ENCODE data around the gene PCDHB1. TPM values are rescaled to one million over a fixed set of nuclear protein-coding genes. Genes with fewer than 3 reads are reported as not detected.

The PCDHB1 gene, protein sequence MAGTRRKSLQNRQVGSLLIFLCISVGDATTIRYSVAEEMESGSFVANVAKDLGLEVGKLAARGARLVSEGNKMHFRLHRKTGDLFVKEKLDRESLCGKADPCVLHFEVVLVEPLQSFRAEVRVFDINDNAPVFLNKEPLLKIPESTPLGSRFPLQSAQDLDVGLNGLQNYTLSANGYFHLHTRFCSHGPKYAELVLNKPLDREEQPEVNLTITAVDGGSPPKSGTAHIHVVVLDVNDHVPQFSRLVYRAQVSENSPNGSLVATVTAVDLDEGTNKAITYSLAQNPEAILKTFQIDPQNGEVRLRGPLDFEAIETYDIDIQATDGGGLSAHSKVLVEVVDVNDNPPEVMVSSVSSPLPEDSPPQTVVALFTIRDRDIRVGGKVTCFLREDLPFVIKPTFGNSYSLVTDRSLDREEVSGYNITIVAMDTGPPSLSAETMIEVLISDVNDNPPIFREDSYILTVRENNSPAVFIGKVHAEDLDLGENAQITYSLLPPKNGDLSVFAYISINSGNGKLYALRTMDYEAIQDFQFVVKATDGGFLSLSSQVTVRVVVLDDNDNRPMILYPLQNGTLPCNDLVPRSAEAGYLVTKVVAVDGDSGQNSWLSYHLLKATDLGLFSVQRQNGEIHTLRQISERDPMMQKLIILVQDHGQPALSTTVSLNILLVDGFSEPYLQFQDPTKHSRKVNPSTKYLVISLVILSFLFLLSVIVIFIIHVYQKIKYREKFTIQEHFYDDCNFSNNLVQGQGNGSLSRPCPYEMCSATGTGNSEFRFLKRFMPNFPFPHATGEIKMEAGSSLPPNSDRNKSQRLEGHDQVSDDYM
- polyA plus RNA-seq (ENCODE audit: low read depth in 6 of 6) = not detected

DNA sequence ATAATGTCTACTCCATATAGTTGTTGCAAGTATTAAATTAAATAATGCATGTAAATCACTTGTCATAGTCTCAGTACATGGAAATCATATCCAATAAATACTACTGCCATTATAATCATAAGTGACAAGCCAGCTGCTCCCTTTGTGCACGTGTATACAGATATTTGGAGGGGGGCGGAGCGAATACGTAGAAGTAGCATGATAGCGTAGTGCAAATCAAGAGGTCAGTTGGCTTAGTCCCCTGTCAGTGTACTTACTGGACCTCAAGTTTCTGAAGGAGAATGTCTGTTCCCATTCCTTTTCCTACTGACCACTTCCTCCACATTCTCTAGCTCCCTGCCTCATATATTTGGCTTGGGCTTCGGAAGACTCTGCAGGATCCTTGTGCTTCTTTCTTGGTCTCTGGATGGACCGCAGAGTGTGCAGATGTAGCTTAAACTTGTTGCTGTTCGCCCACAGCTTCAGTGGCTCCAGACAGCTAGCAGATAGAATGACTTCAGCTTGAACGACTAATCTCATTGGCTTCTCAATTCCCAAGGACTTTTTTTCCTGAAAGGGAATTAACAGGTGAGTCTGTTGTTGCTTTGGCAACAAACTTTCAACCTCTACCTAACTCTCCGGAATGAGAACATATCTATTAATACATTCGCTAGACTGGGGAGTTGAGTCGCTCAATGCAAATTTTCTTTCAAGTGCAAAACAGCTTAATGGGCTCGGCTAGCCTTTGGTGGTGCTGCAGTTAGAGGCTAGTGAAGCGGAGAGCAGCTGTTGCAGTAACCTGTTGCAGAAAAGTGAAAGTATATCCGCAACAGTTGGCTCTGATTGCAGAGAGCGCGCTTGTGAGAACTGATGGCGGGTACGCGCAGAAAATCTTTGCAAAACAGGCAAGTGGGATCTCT, at the start of gene PCDHB1:
TSS of gene PCDHB1 (plus strand) at position 753 of the 899 bp plus-strand sequence. CDS start at position 850, 97 bp downstream.
- Mint-ChIP-seq H3K4me3 (peak within 1 kb of the TSS in 7 of 8 donors; percentile 18 to 83 (median 68)), H3K27ac (no peak within 1 kb of the TSS), H3K36me3 (peaks cover 0 to 4% of the 10 kb centered on the region in 2 donors), H3K27me3 (peaks cover 33 to 46% (median 46%) of the 10 kb centered on the region in 3 donors), H3K4me1 (peaks cover 0 to 11% (median 8%) of the 10 kb centered on the region in 3 donors), H3K9me3 (peaks cover 3 to 35% (median 5%) of the 10 kb centered on the region in 7 donors)
- DNase-seq = no peak
- ATAC-seq (ENCODE audit: low read depth in 2 of 2) = no peak

DNA sequence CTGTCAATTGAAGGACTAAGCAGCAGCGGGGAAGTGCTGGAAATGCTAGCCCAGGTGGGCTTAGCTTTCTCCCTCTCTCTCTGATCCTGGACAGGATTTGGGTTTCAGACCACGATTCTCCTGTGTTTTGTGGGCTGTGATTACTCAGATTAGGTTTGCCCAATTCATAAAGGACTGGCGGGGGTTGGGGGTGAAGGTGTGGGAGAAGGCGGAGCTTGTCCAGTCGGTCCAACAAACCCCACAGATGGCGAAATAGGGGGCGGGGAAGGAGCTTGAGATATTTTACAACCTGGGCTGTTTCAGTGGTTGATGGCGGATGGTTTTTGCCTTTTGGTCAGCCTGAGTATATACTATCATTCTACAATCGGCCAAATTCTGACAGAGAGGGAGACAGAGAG, 49.7 kb upstream of the PCDHB1 start:
- Mint-ChIP-seq H3K27me3 (peaks cover 31 to 42% (median 37%) of the 10 kb centered on the region in 3 donors), H3K36me3 (peaks cover 0 to 8% of the 10 kb centered on the region in 2 donors), H3K9me3 (peaks cover 0 to 4% (median 2%) of the 10 kb centered on the region in 7 donors), H3K27ac (peak overlapping the region in 1 of 6 donors; percentile 87), H3K4me1 (peaks cover 0 to 6% (median 0%) of the 10 kb centered on the region in 3 donors), H3K4me3 (peak overlapping the region in 1 of 8 donors; percentile 0)
- ATAC-seq (ENCODE audit: low read depth in 2 of 2) (no peak), DNase-seq (no peak)

DNA sequence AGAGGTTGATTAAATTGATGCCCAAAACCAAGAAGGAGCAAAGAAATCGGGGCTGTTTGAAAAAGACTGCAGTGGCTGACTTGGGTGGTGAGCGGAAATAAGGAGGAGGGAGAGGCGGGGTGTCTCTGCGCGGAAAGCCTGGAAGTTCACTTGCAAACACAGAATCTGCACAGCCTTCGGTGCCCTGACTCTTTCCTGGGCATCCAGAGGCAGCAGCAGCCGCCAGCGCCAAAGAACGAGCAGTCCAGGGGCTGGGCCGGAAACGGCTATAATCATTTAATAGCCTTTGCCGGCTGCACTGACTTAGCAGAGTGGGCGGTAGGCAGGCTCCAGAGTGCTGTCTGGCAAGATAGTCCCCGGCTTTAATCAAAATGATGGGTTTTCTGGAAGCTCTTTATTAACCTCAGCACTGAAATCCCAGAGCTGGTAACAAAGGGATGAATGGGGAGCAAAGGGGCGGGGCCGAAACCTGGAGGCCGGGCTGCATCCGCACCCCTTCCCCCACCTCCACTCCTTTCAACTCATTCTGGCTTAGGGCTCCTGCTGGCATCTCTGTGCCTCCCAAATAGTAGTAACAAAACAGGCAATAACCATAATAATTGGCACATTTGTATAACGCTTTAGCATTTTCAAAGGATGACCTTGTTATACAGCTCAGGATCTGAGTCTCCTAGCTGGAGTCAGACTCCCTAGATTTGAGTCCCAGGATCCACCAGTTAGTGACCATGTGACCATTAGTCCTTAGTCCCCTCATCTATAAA, 49.1 kb upstream of the PCDHB1 start:
- peaks cover 31 to 45% (median 41%) of the 10 kb centered on the region in 3 donors for H3K27me3 Mint-ChIP-seq
- H3K9me3 Mint-ChIP-seq = peaks cover 0 to 8% (median 3%) of the 10 kb centered on the region in 7 donors
- peak overlapping the region in 1 of 8 donors; percentile 0 for H3K4me3 Mint-ChIP-seq
- peaks cover 0 to 6% (median 0%) of the 10 kb centered on the region in 3 donors for H3K4me1 Mint-ChIP-seq
- ATAC-seq (ENCODE audit: low read depth in 2 of 2) (no peak), DNase-seq (no peak)
- peak overlapping the region in 1 of 6 donors; percentile 87 for H3K27ac Mint-ChIP-seq
- H3K36me3 Mint-ChIP-seq = peaks cover 0 to 8% of the 10 kb centered on the region in 2 donors

DNA sequence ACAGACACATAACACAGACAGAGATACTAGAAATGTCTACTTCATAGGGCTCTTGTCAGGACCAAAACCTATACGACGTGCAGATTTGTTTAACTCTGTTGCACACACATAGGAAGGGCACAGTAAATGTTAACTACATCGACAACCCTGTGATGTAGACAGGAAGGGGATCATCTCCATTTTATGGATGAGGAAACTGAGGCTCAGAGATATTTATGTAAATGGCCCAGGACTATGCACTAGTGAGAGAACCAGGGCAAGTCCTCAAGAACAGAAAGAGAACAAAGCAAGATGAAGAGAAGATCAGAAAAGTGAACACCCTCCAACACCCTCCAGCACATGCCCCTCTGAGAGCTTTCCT, 48.6 kb upstream of the PCDHB1 start:
- DNase-seq (no peak), ATAC-seq (ENCODE audit: low read depth in 2 of 2) (no peak)
- Mint-ChIP-seq H3K27ac (no peak overlapping the region), H3K36me3 (peaks cover 0 to 8% of the 10 kb centered on the region in 2 donors), H3K27me3 (peaks cover 31 to 45% (median 41%) of the 10 kb centered on the region in 3 donors), H3K4me1 (peaks cover 0 to 6% (median 0%) of the 10 kb centered on the region in 3 donors), H3K4me3 (no peak overlapping the region), H3K9me3 (peaks cover 0 to 8% (median 3%) of the 10 kb centered on the region in 7 donors)

DNA sequence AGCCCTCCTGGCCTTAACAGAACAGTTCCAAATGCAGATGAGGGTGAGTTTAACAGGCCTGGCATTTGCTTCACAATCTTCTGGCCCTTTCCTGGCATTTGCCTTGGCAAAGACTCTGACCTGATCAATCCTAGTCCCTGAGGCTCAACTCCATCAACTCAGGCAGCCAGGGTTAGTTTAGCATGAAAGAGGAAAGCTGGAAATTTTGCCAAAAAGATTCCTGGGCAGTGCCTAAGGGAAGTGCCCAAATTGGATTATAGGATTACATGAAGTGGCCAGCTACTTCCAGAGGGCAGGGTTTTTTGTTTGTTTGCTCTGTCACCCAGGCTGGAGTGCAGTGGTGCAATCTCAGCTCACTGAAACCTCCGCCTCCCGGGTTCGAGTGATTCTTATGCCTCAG, 48.1 kb upstream of the PCDHB1 start:
- Mint-ChIP-seq H3K36me3 (peaks cover 0 to 8% of the 10 kb centered on the region in 2 donors), H3K4me1 (peaks cover 0 to 6% (median 0%) of the 10 kb centered on the region in 3 donors), H3K27ac (no peak overlapping the region), H3K4me3 (no peak overlapping the region), H3K27me3 (peaks cover 31 to 45% (median 41%) of the 10 kb centered on the region in 3 donors), H3K9me3 (peaks cover 0 to 8% (median 3%) of the 10 kb centered on the region in 7 donors)
- DNase-seq = no peak
- ATAC-seq (ENCODE audit: low read depth in 2 of 2) = no peak

DNA sequence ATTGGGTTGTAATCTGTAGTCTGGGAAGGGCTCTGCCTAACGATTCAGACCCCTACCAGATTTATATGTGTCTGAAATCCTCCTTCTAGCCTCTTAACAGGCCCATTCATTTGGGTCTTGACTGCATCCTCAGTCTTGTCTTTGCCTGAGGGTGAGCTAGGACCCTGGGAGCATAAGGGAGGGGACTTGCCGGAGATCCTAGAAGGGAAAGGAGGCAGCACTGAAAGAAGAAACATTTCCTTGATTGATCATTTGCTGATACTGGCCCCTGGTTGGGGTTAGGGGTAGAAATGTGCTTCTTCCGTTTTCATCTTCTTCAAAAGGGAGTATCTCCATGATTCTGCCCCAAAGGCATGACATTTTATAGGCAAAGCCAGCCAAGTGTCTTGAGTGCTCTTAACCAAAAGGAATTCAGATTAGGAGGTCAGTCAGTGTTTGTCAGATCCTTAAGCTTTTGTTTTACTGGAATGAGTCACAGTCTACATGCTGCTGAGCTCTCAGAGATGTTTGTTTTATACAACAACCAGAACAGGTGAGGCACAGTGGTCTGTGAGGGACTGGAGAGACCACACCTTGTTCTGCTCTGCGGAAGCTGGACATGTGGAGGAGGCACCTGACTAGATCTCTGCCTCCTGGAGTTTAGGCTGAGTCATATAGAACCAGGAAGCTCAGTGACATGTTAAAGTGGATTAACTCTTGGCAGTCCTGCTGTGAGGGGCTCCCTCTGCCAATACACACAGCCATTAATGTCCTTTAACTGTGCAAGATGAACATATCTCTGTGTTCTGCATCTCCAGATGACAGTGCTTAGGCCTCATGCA, 47.2 kb upstream of the PCDHB1 start:
- Mint-ChIP-seq H3K27me3 (peaks cover 31 to 42% (median 41%) of the 10 kb centered on the region in 3 donors), H3K4me1 (peaks cover 0 to 6% (median 0%) of the 10 kb centered on the region in 3 donors), H3K27ac (no peak overlapping the region), H3K4me3 (peak overlapping the region in 1 of 8 donors; percentile 18), H3K36me3 (peaks cover 0 to 8% of the 10 kb centered on the region in 2 donors), H3K9me3 (peaks cover 0 to 8% (median 4%) of the 10 kb centered on the region in 7 donors)
- no peak for DNase-seq
- no peak for ATAC-seq (ENCODE audit: low read depth in 2 of 2)

DNA sequence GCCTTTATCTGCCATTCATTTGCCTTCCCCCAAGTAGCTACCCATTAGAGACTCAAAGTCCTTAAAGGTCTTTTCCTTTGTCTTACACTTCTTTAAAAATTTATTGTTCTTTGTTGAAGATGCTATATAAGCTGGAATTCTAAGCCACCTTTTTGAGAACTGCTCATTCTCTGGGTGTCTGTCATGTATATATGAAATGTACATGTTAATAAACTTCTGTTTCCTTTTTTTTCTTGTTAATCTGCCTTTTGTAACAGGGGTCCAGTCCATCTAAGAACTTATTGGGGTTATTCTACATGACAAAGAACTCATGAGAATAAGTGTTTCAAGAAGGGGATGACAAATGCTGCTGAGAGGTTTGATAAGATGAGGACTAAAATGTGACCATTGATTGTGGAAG, 43.4 kb upstream of the PCDHB1 start:
- H3K9me3 Mint-ChIP-seq = peaks cover 4 to 10% (median 6%) of the 10 kb centered on the region in 7 donors
- DNase-seq (no peak), ATAC-seq (ENCODE audit: low read depth in 2 of 2) (no peak)
- H3K4me1 Mint-ChIP-seq = no peaks in the 10 kb centered on the region
- peaks cover 0 to 2% of the 10 kb centered on the region in 2 donors for H3K36me3 Mint-ChIP-seq
- H3K27me3 Mint-ChIP-seq = peaks cover 11 to 15% (median 14%) of the 10 kb centered on the region in 3 donors
- H3K27ac Mint-ChIP-seq = no peak overlapping the region
- no peak overlapping the region for H3K4me3 Mint-ChIP-seq

DNA sequence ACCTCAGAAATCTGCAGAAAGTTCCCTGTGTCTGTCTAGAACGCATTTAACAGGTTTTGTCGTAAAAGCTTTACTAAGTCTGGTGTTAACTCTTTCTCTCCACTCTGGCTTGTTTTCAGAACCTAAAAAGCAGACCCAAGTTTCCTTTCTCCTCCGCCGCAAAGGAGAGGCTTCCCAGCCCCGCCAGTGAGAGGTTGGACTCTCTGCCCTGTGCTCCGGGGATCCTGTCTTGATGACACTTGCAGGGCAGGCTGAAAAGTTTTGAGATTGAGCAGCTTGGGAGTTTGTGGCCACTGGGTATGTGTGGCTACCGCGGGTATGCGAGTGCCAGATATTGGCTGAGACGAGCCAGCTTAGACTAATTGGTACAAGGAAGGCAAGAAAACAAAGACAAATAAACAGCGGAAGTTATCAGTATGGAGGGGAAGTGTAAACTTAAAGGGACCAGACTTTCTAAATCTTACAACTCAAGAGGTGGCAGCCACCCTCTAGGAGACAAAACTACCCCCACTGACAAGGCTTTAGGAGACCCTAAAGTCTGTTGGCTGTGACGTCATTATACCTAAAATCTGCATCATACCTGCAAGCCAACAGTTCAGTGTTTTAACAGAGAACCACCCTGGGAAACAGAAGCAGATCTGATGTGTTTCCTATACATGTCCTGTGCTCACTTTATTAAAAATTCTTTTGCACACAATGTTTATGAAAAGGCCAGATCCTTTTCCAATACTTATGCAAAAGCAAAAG, 41.0 kb upstream of the PCDHB1 start:
- Mint-ChIP-seq H3K4me1 (no peaks in the 10 kb centered on the region), H3K9me3 (peaks cover 4 to 10% (median 6%) of the 10 kb centered on the region in 7 donors), H3K27me3 (peaks cover 5 to 8% (median 8%) of the 10 kb centered on the region in 3 donors), H3K36me3 (no peaks in the 10 kb centered on the region), H3K27ac (no peak overlapping the region), H3K4me3 (no peak overlapping the region)
- ATAC-seq (ENCODE audit: low read depth in 2 of 2) = no peak
- no peak for DNase-seq

DNA sequence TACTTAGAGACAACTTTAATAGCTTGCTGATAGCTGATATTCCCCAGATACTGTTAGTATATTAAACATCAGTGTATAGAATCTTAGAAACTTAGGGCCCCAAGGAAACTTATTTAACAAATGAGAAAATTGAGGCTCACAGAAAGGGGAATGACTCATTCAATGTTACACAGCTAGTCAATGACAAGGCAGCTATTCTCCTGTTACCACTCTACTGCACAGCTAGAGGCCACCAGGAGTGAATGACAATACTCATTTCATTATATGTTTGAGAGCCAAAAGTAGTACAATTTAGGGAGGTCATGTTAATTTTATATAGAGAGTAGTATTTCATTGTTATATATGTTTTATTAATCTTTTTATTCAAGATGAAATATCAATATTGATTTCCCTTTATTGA, 33.2 kb upstream of the PCDHB1 start:
- Mint-ChIP-seq H3K36me3 (no peaks in the 10 kb centered on the region), H3K27ac (no peak overlapping the region), H3K4me3 (no peak overlapping the region), H3K9me3 (peaks cover 0 to 8% (median 0%) of the 10 kb centered on the region in 7 donors), H3K4me1 (no peaks in the 10 kb centered on the region), H3K27me3 (no peaks in the 10 kb centered on the region)
- DNase-seq (no peak), ATAC-seq (ENCODE audit: low read depth in 2 of 2) (no peak)

DNA sequence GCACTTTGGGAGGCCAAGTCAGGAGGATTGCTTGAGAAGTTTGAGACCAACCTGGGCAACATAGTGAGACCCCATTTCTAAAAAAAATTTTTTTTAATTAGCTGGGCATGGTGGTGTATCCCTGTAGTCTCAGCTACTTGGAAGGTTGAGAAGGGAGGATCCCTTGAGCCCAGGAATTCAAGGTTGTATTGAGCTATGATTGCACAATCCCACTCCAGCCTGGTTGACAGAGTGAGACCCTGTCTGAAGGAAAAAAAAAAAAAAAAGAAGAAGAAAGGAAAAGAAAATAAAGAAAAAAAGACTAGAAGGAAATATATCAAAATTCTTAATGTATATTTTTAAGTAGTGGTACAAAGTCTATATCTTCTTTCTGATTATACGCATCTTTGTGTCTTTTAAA, 28.8 kb upstream of the PCDHB1 start:
- H3K27me3 Mint-ChIP-seq = peaks cover 0 to 4% (median 0%) of the 10 kb centered on the region in 3 donors
- no peak for ATAC-seq (ENCODE audit: low read depth in 2 of 2)
- no peak overlapping the region for H3K27ac Mint-ChIP-seq
- H3K4me1 Mint-ChIP-seq = no peaks in the 10 kb centered on the region
- H3K4me3 Mint-ChIP-seq = no peak overlapping the region
- DNase-seq = no peak
- H3K36me3 Mint-ChIP-seq = no peaks in the 10 kb centered on the region
- H3K9me3 Mint-ChIP-seq = peaks cover 2 to 12% (median 6%) of the 10 kb centered on the region in 7 donors

DNA sequence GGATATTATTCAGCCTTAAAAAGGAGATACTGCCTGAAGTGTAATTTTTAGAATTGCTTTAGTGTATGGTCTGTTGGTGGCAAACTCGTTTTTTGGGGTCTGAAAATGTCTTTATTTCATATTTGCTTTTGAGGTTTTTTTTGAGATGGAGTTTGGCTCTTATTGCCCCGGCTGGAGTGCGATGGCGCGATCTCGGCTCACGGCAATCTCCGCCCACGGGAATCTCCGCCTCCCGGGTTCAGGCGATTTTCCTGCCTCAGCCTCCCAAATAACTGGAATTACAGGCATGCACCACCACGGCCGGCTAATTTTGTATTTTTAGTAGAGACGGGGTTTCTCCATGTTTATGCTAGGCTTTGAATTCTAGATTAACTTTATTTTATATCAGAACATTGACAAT, 20.2 kb upstream of the PCDHB1 start:
- DNase-seq (no peak), ATAC-seq (ENCODE audit: low read depth in 2 of 2) (no peak)
- Mint-ChIP-seq H3K4me1 (no peaks in the 10 kb centered on the region), H3K27ac (no peak overlapping the region), H3K4me3 (no peak overlapping the region), H3K27me3 (peaks cover 0 to 8% (median 4%) of the 10 kb centered on the region in 3 donors), H3K9me3 (no peaks in the 10 kb centered on the region), H3K36me3 (no peaks in the 10 kb centered on the region)
